ENCODE measurements around the gene GBF1.

The GBF1 gene, protein sequence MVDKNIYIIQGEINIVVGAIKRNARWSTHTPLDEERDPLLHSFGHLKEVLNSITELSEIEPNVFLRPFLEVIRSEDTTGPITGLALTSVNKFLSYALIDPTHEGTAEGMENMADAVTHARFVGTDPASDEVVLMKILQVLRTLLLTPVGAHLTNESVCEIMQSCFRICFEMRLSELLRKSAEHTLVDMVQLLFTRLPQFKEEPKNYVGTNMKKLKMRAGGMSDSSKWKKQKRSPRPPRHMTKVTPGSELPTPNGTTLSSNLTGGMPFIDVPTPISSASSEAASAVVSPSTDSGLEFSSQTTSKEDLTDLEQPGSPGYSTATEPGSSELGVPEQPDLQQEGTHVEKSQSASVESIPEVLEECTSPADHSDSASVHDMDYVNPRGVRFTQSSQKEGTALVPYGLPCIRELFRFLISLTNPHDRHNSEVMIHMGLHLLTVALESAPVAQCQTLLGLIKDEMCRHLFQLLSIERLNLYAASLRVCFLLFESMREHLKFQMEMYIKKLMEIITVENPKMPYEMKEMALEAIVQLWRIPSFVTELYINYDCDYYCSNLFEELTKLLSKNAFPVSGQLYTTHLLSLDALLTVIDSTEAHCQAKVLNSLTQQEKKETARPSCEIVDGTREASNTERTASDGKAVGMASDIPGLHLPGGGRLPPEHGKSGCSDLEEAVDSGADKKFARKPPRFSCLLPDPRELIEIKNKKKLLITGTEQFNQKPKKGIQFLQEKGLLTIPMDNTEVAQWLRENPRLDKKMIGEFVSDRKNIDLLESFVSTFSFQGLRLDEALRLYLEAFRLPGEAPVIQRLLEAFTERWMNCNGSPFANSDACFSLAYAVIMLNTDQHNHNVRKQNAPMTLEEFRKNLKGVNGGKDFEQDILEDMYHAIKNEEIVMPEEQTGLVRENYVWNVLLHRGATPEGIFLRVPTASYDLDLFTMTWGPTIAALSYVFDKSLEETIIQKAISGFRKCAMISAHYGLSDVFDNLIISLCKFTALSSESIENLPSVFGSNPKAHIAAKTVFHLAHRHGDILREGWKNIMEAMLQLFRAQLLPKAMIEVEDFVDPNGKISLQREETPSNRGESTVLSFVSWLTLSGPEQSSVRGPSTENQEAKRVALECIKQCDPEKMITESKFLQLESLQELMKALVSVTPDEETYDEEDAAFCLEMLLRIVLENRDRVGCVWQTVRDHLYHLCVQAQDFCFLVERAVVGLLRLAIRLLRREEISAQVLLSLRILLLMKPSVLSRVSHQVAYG (N-terminal part only)

DNA sequence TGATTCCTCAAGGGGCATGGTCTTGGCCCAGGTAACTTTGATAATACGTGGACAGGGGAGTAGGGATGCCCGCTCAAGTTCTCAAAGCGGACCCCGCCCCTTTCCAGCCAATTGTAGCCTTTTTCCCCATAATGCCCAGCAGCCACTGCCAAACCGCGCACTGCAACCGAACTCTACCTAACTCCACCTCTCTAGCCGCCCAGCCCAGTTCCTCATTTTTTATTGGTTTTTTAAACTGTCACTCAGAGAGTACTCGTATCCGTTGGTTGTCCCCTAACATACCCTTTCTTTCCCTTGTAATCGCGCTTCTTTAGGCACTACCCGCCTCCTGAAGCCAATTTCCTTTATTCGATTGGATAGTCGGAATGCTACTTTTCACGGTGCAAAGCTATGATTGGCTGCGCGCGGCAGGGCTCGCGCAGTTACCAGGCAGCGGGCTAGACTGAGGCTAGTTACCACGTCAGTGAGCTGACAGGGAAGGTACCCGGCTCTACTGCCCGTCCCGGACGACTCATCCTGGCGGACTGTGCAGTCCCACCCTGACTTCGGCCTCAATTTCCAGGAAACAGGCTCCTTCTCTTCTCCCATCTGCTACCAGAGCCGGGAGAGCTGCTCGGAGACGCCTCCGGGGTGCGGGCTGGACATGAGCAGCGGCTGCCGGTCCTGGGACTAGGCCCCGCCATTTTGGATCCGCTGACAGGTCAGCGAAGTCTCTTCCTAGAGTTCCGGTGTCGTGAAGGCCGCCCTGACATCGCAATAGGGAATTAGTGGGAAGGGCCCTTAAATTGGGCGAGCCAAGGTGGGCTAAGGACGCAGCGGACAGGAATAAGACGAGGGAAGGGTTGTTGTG, at the start of gene GBF1:
TSS of gene GBF1 (plus strand) at position 451 of the 850 bp plus-strand sequence. CDS start 13,407 bp downstream, outside the sequence.
- H3K4me3 ChIP-seq (ENCODE audit: low read depth, low read length) = peak within 1 kb of the TSS; percentile 60
- no peak for TF ChIP-seq CTCF (IDR thresholded peaks at IDR 0.05; ENCODE audit: borderline replicate concordance, insufficient read depth, low read depth, low read length)

GRCh38 chr10:102196893-102197292, 48.4 kb upstream of the GBF1 start:
- no peak for TF ChIP-seq CTCF (IDR thresholded peaks at IDR 0.05; ENCODE audit: borderline replicate concordance, insufficient read depth, low read depth, low read length)
- H3K4me3 ChIP-seq (ENCODE audit: low read depth, low read length) = no peak overlapping the region

- TF ChIP-seq CTCF (IDR thresholded peaks at IDR 0.05; ENCODE audit: borderline replicate concordance, insufficient read depth, low read depth, low read length) = no peak
- H3K4me3 ChIP-seq (ENCODE audit: low read depth, low read length) = no peak overlapping the region
These were observed 47.3 kb upstream of the GBF1 start for GRCh38 chr10:102198027-102198426.

GRCh38 chr10:102200751-102201640, 44.3 kb upstream of the GBF1 start:
- H3K4me3 ChIP-seq (ENCODE audit: low read depth, low read length) = no peak overlapping the region
- no peak for TF ChIP-seq CTCF (IDR thresholded peaks at IDR 0.05; ENCODE audit: borderline replicate concordance, insufficient read depth, low read depth, low read length)

DNA sequence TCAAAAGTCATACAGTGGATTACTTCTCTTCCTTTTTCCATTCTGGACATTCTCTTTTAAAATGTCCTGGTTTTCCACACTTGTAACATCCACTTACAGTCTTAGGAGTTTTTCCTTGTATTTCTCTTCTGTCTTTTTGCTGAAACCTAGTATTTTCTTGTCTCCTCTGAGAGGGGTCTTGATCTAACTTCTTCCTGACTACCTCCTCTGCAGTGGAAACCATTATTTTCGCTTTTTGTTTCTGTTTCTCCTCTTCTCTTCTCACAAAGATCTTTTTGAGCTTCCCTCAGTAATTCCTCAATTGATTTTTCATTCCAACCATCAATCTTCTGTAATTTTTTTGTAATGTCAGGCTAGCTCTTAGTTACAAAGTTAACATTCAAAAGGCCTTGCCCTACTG, 42.9 kb upstream of the GBF1 start:
- no peak for TF ChIP-seq CTCF (IDR thresholded peaks at IDR 0.05; ENCODE audit: borderline replicate concordance, insufficient read depth, low read depth, low read length)
- H3K4me3 ChIP-seq (ENCODE audit: low read depth, low read length) = no peak overlapping the region

All from GM12875 (cell line).